Parathyroid adenoma (tissue), 2 donors: Measurements from ENCODE around the gene FREM2.

Source experiments
- H2AFZ ChIP-seq: fragments of 300-600 bp; sonication (generic); one replicate; pipeline ENCODE4 v1.7.0; 2017; ENCODE audit warnings: antibody characterized with exemption, mild to moderate bottlenecking
- H3K27ac ChIP-seq: fragments of 300-600 bp; sonication (generic); one replicate; pipeline ENCODE4 v1.7.0; 2017
- H3K27me3 ChIP-seq: fragments of 300-600 bp; sonication (generic); one replicate; pipeline ENCODE4 v1.7.0; 2017; ENCODE audit warnings: low read length; ENCODE audit not compliant: control insufficient read depth, insufficient read depth
- H3K36me3 ChIP-seq: fragments of 300-600 bp; sonication (generic); one replicate; pipeline ENCODE4 v1.7.0; 2017; ENCODE audit warnings: low read length; ENCODE audit not compliant: control insufficient read depth, insufficient read depth
- H3K4me1 ChIP-seq: fragments of 300-600 bp; sonication (generic); one replicate; pipeline ENCODE4 v1.7.0; 2017; ENCODE audit warnings: control low read depth
- H3K4me2 ChIP-seq: fragments of 300-600 bp; sonication (generic); one replicate; pipeline ENCODE4 v1.7.0; 2017; ENCODE audit warnings: low read length
- H3K4me3 ChIP-seq: fragments of 300-600 bp; sonication (generic); one replicate; pipeline ENCODE4 v1.7.0; 2017; ENCODE audit warnings: low read depth, low read length
- H3K79me2 ChIP-seq: fragments of 300-600 bp; sonication (generic); one replicate; pipeline ENCODE4 v1.7.0; 2017; ENCODE audit warnings: control low read depth
- H3K9ac ChIP-seq: fragments of 300-600 bp; sonication (generic); one replicate; pipeline ENCODE4 v1.7.0; 2017; ENCODE audit warnings: mild to moderate bottlenecking
- H3K9me3 ChIP-seq: fragments of 300-600 bp; sonication (generic); one replicate; pipeline ENCODE4 v1.7.0; 2017; ENCODE audit warnings: low read length; ENCODE audit not compliant: control insufficient read depth
- CTCF ChIP-seq: fragments of 300-600 bp; sonication (generic); IDR thresholded peaks from one replicate; pipeline ENCODE4 v1.7.0; 2017; ENCODE audit warnings: antibody characterized with exemption, mild to moderate bottlenecking
- donor health status: primary hyperparathyroidism.

The FREM2 gene

DNA sequence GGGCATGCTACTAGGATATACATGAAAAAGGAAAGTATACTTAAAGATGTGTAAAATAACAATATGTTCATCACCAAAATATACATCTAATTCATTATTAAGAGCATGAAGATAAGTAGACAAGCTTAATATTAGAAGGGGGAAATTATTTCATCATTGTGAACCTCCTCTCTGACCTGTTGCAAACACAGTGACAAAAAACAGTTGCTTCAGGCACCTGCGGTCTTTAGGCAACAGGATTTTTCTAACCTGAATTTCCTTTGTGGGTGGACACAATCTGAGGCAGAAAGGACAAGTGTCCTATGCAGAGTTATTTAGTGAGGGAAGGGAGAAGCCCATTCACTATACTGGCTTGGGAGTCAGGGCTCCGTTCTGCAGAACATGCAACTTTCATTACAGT, 6.3 kb downstream of the FREM2 start:
- no peak for TF ChIP-seq CTCF
- H3K9ac ChIP-seq: no peak overlapping the region

GRCh38 chr13:38693641-38694040, 6.8 kb downstream of the FREM2 start:
- no peak overlapping the region for H2AFZ ChIP-seq
- H3K9ac ChIP-seq: no peak overlapping the region
- no peaks in the 10 kb centered on the region for H3K36me3 ChIP-seq
- no peak overlapping the region for H3K27ac ChIP-seq
- no peak overlapping the region for H3K4me2 ChIP-seq
- TF ChIP-seq CTCF: no peak
- H3K4me1 ChIP-seq: no peaks in the 10 kb centered on the region
- no peak overlapping the region for H3K4me3 ChIP-seq
- H3K27me3 ChIP-seq: no peaks in the 10 kb centered on the region
- H3K9me3 ChIP-seq: no peaks in the 10 kb centered on the region
- H3K79me2 ChIP-seq: no peaks in the 10 kb centered on the region

More for the DNA sequence above, 6.3 kb downstream of the FREM2 start:
- no peak overlapping the region for H3K4me2 ChIP-seq
- no peaks in the 10 kb centered on the region for H3K4me1 ChIP-seq
- H3K9me3 ChIP-seq: no peaks in the 10 kb centered on the region
- no peak overlapping the region for H3K4me3 ChIP-seq
- no peaks in the 10 kb centered on the region for H3K36me3 ChIP-seq
- no peak overlapping the region for H2AFZ ChIP-seq
- no peaks in the 10 kb centered on the region for H3K27me3 ChIP-seq
- H3K27ac ChIP-seq: no peak overlapping the region
- no peaks in the 10 kb centered on the region for H3K79me2 ChIP-seq

DNA sequence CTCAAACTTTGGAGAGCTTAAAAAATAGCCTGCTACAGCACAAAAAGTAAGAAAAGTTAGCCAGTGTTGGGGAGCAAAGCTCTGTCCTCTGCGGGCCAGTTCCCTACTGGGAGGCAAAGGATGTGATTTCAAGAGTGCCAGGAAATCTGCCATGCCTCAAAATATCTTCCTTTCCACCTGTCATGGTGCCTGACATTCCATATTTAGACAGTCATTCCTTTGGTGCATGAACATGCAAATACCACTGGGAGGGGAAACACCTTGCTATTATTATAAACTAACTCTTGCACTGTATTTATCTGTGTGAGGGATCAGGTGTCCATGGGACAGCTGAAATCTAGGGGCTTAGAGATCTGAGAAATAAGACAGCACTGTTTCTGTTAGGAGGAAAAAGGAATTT, 10.3 kb downstream of the FREM2 start:
- no peaks in the 10 kb centered on the region for H3K4me1 ChIP-seq
- no peaks in the 10 kb centered on the region for H3K36me3 ChIP-seq
- H3K4me2 ChIP-seq: no peak overlapping the region
- H3K9me3 ChIP-seq: no peaks in the 10 kb centered on the region
- H3K27me3 ChIP-seq: no peaks in the 10 kb centered on the region
- H3K9ac ChIP-seq: no peak overlapping the region
- H3K79me2 ChIP-seq: no peaks in the 10 kb centered on the region
- H3K4me3 ChIP-seq: no peak overlapping the region
- no peak overlapping the region for H3K27ac ChIP-seq
- no peak for TF ChIP-seq CTCF
- H2AFZ ChIP-seq: no peak overlapping the region

DNA sequence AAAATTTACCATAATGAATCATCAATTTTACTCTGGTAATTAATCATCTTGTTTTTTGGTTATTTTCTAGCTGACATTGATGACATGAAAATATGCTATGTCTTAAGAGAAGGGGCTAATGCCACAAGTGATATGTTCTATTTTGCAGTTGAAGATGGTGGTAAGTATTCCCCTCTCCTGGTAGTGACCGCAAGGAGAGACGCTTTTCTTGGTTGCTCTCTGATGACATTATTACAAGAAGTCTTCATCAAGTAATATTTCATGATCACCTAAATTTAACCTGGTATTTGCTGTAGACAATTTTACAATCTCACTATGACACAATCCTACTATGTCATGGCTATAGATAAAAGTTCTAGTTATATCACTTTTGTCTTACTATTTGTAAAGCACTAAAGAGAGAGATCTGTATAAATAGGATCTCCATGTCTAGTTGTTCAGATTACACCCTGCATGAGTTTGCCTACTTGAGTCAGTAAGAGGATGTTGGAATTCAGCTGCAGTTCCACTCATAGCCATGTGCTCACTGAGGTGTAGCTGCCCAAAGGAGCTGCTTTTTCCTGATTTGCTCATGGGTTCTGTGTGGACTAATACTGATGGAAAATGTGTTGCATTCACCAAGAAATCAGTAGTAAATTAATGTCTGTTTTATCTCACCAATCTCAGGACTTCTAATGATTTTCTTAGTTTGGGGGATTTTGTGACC, 10.9 kb downstream of the FREM2 start:
- Histone ChIP-seq H3K9me3 (no peaks in the 10 kb centered on the region), H2AFZ (no peak overlapping the region), H3K36me3 (no peaks in the 10 kb centered on the region), H3K27ac (no peak overlapping the region), H3K4me1 (no peaks in the 10 kb centered on the region), H3K9ac (no peak overlapping the region), H3K27me3 (no peaks in the 10 kb centered on the region), H3K4me3 (no peak overlapping the region), H3K79me2 (no peaks in the 10 kb centered on the region), H3K4me2 (no peak overlapping the region)
- no peak for TF ChIP-seq CTCF

DNA sequence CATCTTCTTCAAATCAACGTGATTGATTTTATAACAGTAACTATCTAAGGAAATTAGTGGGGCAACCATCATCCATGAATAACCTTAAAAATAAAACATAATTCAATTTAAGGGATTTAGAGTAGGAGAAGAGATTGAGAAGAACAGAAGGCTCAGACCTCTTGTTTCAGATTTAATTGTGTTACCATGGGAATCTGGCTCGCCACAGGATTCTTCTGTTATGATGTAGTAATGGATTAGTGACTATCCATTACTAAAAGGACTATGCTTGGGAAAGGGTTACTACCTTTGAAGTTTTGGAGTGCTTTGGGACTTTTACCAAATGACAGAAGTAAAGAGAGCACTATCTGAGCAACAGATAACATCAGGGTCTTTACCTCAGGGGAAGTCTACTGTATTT, 13.2 kb downstream of the FREM2 start:
- Histone ChIP-seq H3K27me3 (no peaks in the 10 kb centered on the region), H3K4me1 (no peaks in the 10 kb centered on the region), H2AFZ (no peak overlapping the region), H3K4me3 (no peak overlapping the region), H3K36me3 (no peaks in the 10 kb centered on the region), H3K79me2 (no peaks in the 10 kb centered on the region), H3K4me2 (no peak overlapping the region), H3K9ac (no peak overlapping the region), H3K9me3 (no peaks in the 10 kb centered on the region), H3K27ac (no peak overlapping the region)
- TF ChIP-seq CTCF: no peak
